HepG2 (cell line): ENCODE data around the gene DLX1. TPM values are rescaled to one million over a fixed set of nuclear protein-coding genes. Genes with fewer than 3 reads are reported as not detected.
A peak's percentile ranks its signal among the peaks of the same experiment; 100 is the strongest.

Experiments used
- PHB2 ChIP-seq: fragments of 450-650 bp; IDR thresholded peaks from 2 replicates; pipeline ENCODE4 v1.6.1; 2018; ENCODE audit not compliant: partially characterized antibody
- SOX13 ChIP-seq, 3 experiments: fragments of 450-650 bp in 1 of 3; sonication (generic) in 1 of 3; formaldehyde crosslinking in 1 of 3; IDR thresholded peaks in 2 of 3; conservative IDR thresholded peaks in 1 of 3; 2 replicates each; pipeline versions ENCODE4 v1.5.0 to v1.6.1; 2016 to 2020; ENCODE audit warnings: antibody characterized with exemption in 1 of 3, mild to moderate bottlenecking in 1 of 3, missing compliant biosample characterization in 1 of 3, missing genetic modification reagents in 1 of 3, moderate library complexity in 1 of 3
- TBX3 ChIP-seq: fragments of 450-650 bp; IDR thresholded peaks from 2 replicates; pipeline ENCODE4 v1.6.1; 2017; ENCODE audit warnings: antibody characterized with exemption, mild to moderate bottlenecking, inconsistent platforms, borderline replicate concordance
- ZNF350 ChIP-seq: sonication (generic); formaldehyde crosslinking; IDR thresholded peaks from 2 replicates; pipeline ENCODE4 v1.4.0; 2020; ENCODE audit warnings: mild to moderate bottlenecking, low read depth, missing genetic modification reagents, borderline replicate concordance
- polyA plus RNA-seq, 8 experiments: library from polyadenylated mRNA; depleted of rRNA in 3 of 8; stranded (reverse) in 7 of 8; unstranded in 1 of 8; fragments of >200 nt; fragmentation: Illumina TruSeq in 4 of 8; extraction: Trizol in 4 of 8; gene quantifications; 2 replicates each; pipeline versions ENCODE4 v1.2.1 to v1.2.3, GENCODE V29; 2011 to 2016; ENCODE audit warnings: low read depth in 4 of 8, missing spikeins in 1 of 8, mixed read lengths in 1 of 8; ENCODE audit not compliant: insufficient read depth in 1 of 8
- total RNA-seq, 5 experiments: library from RNA; depleted of rRNA; stranded (reverse); fragments of >200 nt; fragmentation: Illumina TruSeq; extraction: Trizol; gene quantifications; 2 replicates each; pipeline ENCODE4 v1.2.3, GENCODE V29; 2016; ENCODE audit warnings: low read depth in 1 of 5
- TF ChIP-seq, protein P1 (sequence below): sonication (generic); formaldehyde crosslinking; IDR thresholded peaks from 2 replicates; pipeline ENCODE4 v1.4.0; 2020; ENCODE audit warnings: missing genetic modification reagents; ENCODE audit errors: not compliant biosample characterization
- TF ChIP-seq, protein P2 (sequence below): sonication (generic); formaldehyde crosslinking; IDR thresholded peaks from 2 replicates; pipeline ENCODE4; 2020; ENCODE audit warnings: missing genetic modification reagents, mild to moderate bottlenecking, borderline replicate concordance
- TF ChIP-seq, protein P3 (sequence below): sonication (generic); formaldehyde crosslinking; IDR thresholded peaks from 2 replicates; pipeline ENCODE4 v1.8.0; 2022; ENCODE audit warnings: mild to moderate bottlenecking, missing genetic modification reagents, borderline replicate concordance
- TF ChIP-seq, protein P4 (sequence below): sonication (generic); formaldehyde crosslinking; IDR thresholded peaks from 2 replicates; pipeline ENCODE4 v1.4.0; 2020; ENCODE audit warnings: missing genetic modification reagents, low read depth, mild to moderate bottlenecking, borderline replicate concordance
- TF ChIP-seq, protein P5 (sequence below): sonication (generic); formaldehyde crosslinking; IDR thresholded peaks from 2 replicates; pipeline ENCODE4 v1.4.0; 2020; ENCODE audit warnings: missing genetic modification reagents, borderline replicate concordance
- TF ChIP-seq, protein P6 (sequence below): sonication (generic); formaldehyde crosslinking; IDR thresholded peaks from 2 replicates; pipeline ENCODE4 v1.5.1; 2020; ENCODE audit warnings: mild to moderate bottlenecking, missing genetic modification reagents, moderate library complexity
- TF ChIP-seq, protein P7 (sequence below): sonication (generic); formaldehyde crosslinking; IDR thresholded peaks from 2 replicates; pipeline ENCODE4 v1.8.0; 2022; ENCODE audit warnings: missing genetic modification reagents, mild to moderate bottlenecking, inconsistent platforms, borderline replicate concordance

The DLX1 gene
- total and polyA plus RNA-seq, 2 of the 13 experiments (the other 11 are each of a cell fraction or from before 2014, with no cell fraction given) = 0.18 to 0.86 TPM

DNA sequence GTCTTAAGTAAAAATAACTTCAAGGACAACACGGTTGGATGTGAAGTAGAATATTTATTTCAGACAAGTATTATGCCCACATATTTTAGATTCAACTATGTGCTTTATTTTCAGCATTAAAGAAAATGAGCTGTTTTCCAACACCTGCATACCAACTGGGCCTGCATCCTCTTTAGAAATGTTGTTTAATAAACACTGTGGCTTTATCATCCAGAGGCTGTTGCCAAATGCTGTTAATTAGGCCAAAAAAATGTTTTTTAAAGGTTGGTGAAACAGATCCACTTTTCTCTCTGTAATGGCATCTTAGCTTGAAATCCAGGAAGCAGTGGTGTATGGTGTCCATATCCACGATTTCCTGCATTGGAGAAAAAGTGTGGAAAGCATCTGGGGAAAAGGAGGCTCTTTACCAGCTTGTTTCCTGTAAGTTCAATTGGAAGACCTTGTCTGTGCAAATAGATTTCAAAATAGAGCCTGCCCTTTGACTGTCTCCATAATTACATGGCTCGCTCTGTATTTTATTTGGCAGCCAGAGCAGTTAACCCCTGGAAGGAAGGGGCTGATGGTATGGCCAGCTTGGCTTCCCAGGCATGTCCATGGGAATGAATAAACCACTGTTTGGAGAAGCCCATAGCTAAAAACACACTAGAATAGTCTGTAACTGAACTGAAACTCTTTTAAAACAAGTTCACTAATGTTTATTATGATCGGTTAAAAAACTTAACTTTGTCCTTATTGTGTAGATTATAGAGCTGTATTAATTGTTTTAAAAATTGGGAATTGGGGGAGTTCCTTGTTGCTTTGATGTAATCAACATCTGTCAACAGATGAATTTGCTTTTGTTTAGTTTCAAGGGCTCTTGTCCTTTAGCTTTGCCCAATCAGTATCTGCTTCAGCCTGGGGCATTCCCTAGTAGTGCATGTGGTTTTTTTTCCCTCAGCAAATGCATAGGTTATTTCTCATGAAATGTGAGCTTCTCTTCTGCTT is 33.0 kb upstream of the DLX1 start (continued):
- TF ChIP-seq ZNF350 (CRISPR knock-in tag) (no peak), PHB2 (no peak), TBX3 (peak; percentile 51; the same call in 1 of the 2 replicates), SOX13 (IDR thresholded peaks at IDR 0.05) (peak; percentile 74), SOX13 (CRISPR knock-in tag; conservative IDR thresholded peaks at IDR 0.05 in 1 of 2, IDR thresholded peaks at IDR 0.05 in 1 of 2) (peak in 1 of 2 experiments; percentile 90; a peak in 2 of 4 replicates)
- TF ChIP-seq, protein P1, sequence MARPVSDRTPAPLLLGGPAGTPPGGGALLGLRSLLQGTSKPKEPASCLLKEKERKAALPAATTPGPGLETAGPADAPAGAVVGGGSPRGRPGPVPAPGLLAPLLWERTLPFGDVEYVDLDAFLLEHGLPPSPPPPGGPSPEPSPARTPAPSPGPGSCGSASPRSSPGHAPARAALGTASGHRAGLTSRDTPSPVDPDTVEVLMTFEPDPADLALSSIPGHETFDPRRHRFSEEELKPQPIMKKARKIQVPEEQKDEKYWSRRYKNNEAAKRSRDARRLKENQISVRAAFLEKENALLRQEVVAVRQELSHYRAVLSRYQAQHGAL (CRISPR knock-in tag) = no peak
- TF ChIP-seq, protein P2, sequence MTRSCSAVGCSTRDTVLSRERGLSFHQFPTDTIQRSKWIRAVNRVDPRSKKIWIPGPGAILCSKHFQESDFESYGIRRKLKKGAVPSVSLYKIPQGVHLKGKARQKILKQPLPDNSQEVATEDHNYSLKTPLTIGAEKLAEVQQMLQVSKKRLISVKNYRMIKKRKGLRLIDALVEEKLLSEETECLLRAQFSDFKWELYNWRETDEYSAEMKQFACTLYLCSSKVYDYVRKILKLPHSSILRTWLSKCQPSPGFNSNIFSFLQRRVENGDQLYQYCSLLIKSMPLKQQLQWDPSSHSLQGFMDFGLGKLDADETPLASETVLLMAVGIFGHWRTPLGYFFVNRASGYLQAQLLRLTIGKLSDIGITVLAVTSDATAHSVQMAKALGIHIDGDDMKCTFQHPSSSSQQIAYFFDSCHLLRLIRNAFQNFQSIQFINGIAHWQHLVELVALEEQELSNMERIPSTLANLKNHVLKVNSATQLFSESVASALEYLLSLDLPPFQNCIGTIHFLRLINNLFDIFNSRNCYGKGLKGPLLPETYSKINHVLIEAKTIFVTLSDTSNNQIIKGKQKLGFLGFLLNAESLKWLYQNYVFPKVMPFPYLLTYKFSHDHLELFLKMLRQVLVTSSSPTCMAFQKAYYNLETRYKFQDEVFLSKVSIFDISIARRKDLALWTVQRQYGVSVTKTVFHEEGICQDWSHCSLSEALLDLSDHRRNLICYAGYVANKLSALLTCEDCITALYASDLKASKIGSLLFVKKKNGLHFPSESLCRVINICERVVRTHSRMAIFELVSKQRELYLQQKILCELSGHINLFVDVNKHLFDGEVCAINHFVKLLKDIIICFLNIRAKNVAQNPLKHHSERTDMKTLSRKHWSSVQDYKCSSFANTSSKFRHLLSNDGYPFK (CRISPR knock-in tag) = no peak
- TF ChIP-seq, protein P3, sequence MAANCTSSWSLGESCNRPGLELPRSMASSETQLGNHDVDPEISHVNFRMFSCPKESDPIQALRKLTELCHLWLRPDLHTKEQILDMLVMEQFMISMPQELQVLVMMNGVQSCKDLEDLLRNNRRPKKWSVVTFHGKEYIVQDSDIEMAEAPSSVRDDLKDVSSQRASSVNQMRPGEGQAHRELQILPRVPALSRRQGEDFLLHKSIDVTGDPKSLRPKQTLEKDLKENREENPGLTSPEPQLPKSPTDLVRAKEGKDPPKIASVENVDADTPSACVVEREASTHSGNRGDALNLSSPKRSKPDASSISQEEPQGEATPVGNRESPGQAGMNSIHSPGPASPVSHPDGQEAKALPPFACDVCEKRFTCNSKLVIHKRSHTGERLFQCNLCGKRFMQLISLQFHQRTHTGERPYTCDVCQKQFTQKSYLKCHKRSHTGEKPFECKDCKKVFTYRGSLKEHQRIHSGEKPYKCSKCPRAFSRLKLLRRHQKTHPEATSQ (CRISPR knock-in tag) = peak; percentile 66; the same call in 1 of the 2 replicates
- TF ChIP-seq, protein P4, sequence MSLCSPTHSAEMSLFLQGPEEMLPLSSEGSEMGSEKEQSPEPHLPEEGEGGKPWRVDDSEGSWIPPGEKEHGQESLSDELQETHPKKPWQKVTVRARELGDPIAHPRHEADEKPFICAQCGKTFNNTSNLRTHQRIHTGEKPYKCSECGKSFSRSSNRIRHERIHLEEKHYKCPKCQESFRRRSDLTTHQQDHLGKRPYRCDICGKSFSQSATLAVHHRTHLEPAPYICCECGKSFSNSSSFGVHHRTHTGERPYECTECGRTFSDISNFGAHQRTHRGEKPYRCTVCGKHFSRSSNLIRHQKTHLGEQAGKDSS (CRISPR knock-in tag) = no peak
- TF ChIP-seq, protein P5, sequence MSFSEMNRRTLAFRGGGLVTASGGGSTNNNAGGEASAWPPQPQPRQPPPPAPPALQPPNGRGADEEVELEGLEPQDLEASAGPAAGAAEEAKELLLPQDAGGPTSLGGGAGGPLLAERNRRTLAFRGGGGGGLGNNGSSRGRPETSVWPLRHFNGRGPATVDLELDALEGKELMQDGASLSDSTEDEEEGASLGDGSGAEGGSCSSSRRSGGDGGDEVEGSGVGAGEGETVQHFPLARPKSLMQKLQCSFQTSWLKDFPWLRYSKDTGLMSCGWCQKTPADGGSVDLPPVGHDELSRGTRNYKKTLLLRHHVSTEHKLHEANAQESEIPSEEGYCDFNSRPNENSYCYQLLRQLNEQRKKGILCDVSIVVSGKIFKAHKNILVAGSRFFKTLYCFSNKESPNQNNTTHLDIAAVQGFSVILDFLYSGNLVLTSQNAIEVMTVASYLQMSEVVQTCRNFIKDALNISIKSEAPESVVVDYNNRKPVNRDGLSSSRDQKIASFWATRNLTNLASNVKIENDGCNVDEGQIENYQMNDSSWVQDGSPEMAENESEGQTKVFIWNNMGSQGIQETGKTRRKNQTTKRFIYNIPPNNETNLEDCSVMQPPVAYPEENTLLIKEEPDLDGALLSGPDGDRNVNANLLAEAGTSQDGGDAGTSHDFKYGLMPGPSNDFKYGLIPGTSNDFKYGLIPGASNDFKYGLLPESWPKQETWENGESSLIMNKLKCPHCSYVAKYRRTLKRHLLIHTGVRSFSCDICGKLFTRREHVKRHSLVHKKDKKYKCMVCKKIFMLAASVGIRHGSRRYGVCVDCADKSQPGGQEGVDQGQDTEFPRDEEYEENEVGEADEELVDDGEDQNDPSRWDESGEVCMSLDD = 0 out of 2 replicates have a peak, but pooled peaks have one; percentile 32
- TF ChIP-seq, protein P6, sequence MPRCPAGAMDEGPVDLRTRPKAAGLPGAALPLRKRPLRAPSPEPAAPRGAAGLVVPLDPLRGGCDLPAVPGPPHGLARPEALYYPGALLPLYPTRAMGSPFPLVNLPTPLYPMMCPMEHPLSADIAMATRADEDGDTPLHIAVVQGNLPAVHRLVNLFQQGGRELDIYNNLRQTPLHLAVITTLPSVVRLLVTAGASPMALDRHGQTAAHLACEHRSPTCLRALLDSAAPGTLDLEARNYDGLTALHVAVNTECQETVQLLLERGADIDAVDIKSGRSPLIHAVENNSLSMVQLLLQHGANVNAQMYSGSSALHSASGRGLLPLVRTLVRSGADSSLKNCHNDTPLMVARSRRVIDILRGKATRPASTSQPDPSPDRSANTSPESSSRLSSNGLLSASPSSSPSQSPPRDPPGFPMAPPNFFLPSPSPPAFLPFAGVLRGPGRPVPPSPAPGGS = no peak
- TF ChIP-seq, protein P7, sequence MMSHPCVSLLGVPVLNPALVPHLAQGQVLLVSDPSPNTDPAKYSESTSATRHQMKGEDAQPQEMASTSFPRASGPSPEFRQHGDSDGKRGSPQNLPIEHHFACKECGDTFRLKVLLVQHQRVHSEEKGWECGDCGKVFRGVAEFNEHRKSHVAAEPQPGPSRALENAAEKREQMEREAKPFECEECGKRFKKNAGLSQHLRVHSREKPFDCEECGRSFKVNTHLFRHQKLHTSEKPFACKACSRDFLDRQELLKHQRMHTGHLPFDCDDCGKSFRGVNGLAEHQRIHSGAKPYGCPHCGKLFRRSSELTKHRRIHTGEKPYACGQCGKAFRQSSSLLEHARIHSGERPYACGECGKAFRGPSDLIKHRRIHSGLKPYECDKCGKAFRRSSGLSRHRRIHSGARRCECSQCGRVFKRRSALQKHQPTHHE (CRISPR knock-in tag) = peak; percentile 22; the same call in 1 of the 2 replicates
